IPS-18c (cell line): ENCODE data around the gene FOXP1.

Experiments used
- H3K4me3 ChIP-seq: 2 replicates; pipeline ENCODE4 v1.7.0; 2013; ENCODE audit warnings: low read depth, mild to moderate bottlenecking, low read length, moderate library complexity; ENCODE audit not compliant: insufficient read depth
- H3K9me3 ChIP-seq: one replicate; pipeline ENCODE4 v1.6.1; 2013; ENCODE audit warnings: mild to moderate bottlenecking, low read length, moderate library complexity; ENCODE audit not compliant: control insufficient read depth, insufficient read depth

FOXP1 gene

GRCh38 chr3:71419369-71419768, 164.2 kb downstream of the FOXP1 start:
- Histone ChIP-seq H3K9me3 (no peaks in the 10 kb centered on the region), H3K4me3 (no peak overlapping the region)

GRCh38 chr3:71417791-71418190, 165.7 kb downstream of the FOXP1 start:
- Histone ChIP-seq H3K9me3 (no peaks in the 10 kb centered on the region), H3K4me3 (no peak overlapping the region)

- Histone ChIP-seq H3K9me3 (no peaks in the 10 kb centered on the region), H3K4me3 (no peak overlapping the region)
Measured at GRCh38 chr3:71416876-71417275, 166.7 kb downstream of the FOXP1 start.

GRCh38 chr3:71415681-71416122, 167.8 kb downstream of the FOXP1 start:
- Histone ChIP-seq H3K4me3 (no peak overlapping the region), H3K9me3 (no peaks in the 10 kb centered on the region)

GRCh38 chr3:71414189-71414927, 169.2 kb downstream of the FOXP1 start:
- no peaks in the 10 kb centered on the region for H3K9me3 ChIP-seq
- H3K4me3 ChIP-seq = no peak overlapping the region; the same call in 1 of the 2 replicates

- no peak overlapping the region for H3K4me3 ChIP-seq
- no peaks in the 10 kb centered on the region for H3K9me3 ChIP-seq
Measured at GRCh38 chr3:71413572-71413971, 170.0 kb downstream of the FOXP1 start.

- Histone ChIP-seq H3K9me3 (no peaks in the 10 kb centered on the region), H3K4me3 (no peak overlapping the region)
Measured at GRCh38 chr3:71409352-71409751, 174.2 kb downstream of the FOXP1 start.

GRCh38 chr3:71408903-71409302, 174.6 kb downstream of the FOXP1 start:
- Histone ChIP-seq H3K9me3 (no peaks in the 10 kb centered on the region), H3K4me3 (no peak overlapping the region)

- Histone ChIP-seq H3K9me3 (no peaks in the 10 kb centered on the region), H3K4me3 (no peak overlapping the region)
Measured at GRCh38 chr3:71407823-71408222, 175.7 kb downstream of the FOXP1 start.

GRCh38 chr3:71406972-71407810, 176.3 kb downstream of the FOXP1 start:
- Histone ChIP-seq H3K9me3 (no peaks in the 10 kb centered on the region), H3K4me3 (no peak overlapping the region)

- no peak overlapping the region for H3K4me3 ChIP-seq
- no peaks in the 10 kb centered on the region for H3K9me3 ChIP-seq
Measured at GRCh38 chr3:71402911-71403310, 180.6 kb downstream of the FOXP1 start.

GRCh38 chr3:71402280-71402679, 181.2 kb downstream of the FOXP1 start:
- H3K4me3 ChIP-seq = no peak overlapping the region
- H3K9me3 ChIP-seq = no peaks in the 10 kb centered on the region

GRCh38 chr3:71401695-71402231, 181.8 kb downstream of the FOXP1 start:
- Histone ChIP-seq H3K4me3 (no peak overlapping the region), H3K9me3 (no peaks in the 10 kb centered on the region)

GRCh38 chr3:71400986-71401451, 182.5 kb downstream of the FOXP1 start:
- H3K4me3 ChIP-seq = no peak overlapping the region
- H3K9me3 ChIP-seq = no peaks in the 10 kb centered on the region

GRCh38 chr3:71399478-71399877, 184.1 kb downstream of the FOXP1 start:
- Histone ChIP-seq H3K9me3 (no peaks in the 10 kb centered on the region), H3K4me3 (no peak overlapping the region)

GRCh38 chr3:71398157-71398836, 185.2 kb downstream of the FOXP1 start:
- no peaks in the 10 kb centered on the region for H3K9me3 ChIP-seq
- no peak overlapping the region for H3K4me3 ChIP-seq

GRCh38 chr3:71397726-71398125, 185.8 kb downstream of the FOXP1 start:
- Histone ChIP-seq H3K9me3 (no peaks in the 10 kb centered on the region), H3K4me3 (no peak overlapping the region)
